GM19099 (cell line): Measurements from ENCODE around the gene RAPGEF3.
A peak's percentile ranks its signal among the peaks of the same experiment; 100 is the strongest.

Experiments
- POLR2A ChIP-seq: IDR thresholded peaks from 3 replicates; pipeline ENCODE4 v1.6.1; 2011; ENCODE audit warnings: low read depth; ENCODE audit not compliant: insufficient read length; ENCODE audit errors: extremely low read depth

The RAPGEF3 gene

DNA sequence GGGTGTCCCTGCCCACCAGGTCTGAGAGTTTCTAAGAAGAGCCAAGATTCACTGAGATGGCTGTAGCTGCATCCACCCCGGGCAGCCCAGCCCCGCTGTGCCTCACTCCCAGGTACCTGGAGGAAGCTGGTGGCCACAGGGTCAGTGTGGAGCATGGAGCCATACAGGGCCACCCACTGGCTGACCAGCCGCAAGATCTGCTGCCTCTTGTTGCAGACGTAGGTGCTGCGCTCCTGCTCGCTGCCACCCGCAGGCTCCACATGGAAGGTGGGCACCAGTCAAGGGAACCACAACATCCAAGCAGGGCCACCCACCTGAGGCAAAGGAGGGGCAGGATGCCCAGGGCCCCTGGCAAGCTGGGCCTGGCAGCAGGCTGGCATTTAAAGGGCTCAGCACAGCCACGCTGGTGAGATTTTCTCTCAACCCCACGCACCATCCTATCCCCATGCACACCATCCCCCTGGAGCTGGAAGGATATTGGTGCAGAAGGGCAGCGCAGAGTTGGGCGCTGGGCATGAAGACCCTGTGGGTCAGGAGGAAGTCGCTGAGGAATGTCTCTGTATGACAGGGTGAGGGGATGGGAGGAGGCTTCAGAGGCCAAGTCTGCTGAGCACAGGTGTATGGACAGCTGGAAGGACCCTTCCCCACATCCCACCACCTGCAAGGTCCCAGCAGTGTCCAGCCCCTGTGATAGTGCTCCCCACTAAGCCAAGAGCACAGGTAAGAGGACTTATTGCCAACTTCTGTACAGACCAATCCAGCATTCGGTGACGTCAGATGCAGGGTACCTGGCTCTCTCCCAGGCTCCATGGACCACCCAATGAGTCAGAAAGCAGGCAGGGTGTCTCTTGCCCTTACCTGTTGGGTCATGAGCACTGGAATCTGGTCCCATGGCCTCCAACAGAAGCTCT, 10.8 kb downstream of the RAPGEF3 start:
- no peak for TF ChIP-seq POLR2A

- no peak for TF ChIP-seq POLR2A
Observed at GRCh38 chr12:47747126-47747525, 11.6 kb downstream of the RAPGEF3 start.

GRCh38 chr12:47746523-47746922, 12.2 kb downstream of the RAPGEF3 start:
- TF ChIP-seq POLR2A = no peak

DNA sequence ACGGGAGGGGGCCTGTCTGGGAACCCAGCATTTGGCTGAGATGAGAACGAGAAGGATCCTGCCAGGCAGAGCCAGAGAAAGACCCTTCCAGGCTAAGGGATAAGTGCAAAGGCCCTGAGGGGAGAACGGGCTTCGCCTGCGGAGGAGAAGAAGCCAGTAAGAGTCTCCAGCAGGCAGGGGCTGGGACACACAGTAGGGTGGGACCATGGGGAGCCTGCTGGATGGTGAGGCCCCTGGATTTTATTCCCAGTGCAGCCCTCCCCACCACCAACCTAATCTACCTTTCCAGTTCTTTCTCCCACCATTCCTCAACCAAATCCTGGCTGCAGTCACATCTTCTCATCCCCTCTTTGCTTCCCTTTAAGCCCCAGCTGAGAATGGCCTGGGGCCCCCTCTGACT, 12.6 kb downstream of the RAPGEF3 start:
- no peak for TF ChIP-seq POLR2A

DNA sequence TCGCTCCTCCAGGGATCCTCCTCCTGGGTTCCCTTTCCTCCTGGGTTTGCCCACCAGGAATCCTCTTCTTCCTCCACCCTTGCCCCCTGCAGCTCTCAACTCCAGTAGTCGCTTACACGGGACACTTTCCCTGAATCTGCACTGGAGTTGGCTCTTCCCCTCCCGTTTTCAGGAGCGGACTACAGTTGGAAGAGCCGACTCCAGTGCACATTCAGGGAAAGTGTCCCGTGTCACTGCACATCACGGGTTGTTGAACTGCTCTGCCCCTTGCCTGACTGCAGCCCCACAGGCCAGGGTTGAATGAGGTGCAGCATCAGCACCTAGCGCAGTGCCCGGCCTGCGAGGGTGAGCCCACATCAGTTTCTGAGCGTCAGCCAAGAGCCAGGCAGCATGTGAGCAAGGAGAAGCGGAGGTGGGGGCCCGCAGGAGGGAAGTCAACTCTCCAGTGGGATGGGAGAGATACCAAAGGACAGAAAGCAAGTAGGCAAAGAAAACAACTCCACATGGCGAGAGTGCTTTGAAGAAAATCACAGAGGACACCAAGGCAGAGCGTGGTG, 13.1 kb downstream of the RAPGEF3 start:
- no peak for TF ChIP-seq POLR2A

DNA sequence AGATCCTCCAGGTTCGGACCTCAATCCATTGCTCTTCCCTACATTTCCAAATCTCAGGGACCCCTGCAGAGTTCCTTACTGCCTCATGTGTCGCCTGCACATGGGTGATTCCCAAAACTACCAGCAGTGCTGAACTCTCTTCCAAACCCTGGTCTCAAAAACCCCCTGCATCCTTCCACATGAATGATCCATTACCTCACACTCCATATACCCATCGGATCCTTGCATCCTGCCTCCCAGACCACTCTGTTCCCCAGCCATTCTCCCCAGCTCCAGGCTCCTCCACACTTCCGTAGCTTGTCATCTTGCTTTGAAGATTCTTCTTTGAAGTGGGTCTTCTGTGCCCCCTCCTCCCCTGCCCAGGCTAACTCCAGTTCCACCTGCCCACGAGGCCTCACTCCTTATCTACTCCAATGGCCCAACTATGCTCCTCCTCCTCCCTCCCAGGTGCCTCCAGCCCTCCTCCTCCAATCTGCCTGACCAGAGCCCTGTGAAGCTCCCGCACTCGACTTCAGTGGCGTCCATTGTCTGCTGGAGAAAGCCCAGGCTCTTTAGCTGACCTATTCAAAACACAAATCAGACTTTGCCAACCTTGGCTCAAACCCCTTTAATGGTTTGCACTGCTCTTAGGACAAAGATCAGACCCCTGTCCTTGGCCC, 13.8 kb downstream of the RAPGEF3 start:
- TF ChIP-seq POLR2A = no peak

- no peak for TF ChIP-seq POLR2A
Observed at GRCh38 chr12:47744005-47744651, 14.6 kb downstream of the RAPGEF3 start.

- no peak for TF ChIP-seq POLR2A
Observed at GRCh38 chr12:47743311-47743860, 15.3 kb downstream of the RAPGEF3 start.

DNA sequence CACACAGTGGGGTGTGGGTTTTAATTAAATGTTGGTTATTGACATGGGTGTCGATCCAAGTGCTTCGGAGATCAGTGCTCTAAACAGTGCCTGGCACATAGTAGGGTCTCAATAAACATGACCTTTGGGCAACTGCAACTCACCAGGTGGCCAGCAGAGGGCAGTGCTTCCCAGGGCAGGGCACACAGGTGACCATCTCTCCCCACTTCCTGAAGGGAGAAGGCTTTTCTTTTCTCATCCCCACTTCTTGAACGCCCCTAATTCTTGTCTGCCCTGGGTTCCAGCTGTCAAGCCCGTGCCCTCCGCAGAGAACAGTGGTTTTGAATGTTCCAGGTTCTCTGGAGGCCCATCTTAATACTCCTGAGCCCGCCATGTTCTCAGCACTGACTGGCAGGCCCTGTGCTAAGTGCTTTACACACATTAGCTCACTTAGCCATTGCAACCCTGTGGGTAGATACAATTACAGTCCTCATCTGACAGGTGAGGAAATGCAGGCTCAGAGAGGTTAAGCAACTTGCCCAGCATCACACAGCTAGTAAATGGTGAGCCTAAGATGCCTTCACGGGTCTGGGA, 16.3 kb downstream of the RAPGEF3 start:
- TF ChIP-seq POLR2A = no peak

- no peak for TF ChIP-seq POLR2A
Observed at GRCh38 chr12:47741340-47741703, 17.4 kb downstream of the RAPGEF3 start.

- TF ChIP-seq POLR2A = no peak
Observed at GRCh38 chr12:47740606-47741339, 17.9 kb downstream of the RAPGEF3 start.

DNA sequence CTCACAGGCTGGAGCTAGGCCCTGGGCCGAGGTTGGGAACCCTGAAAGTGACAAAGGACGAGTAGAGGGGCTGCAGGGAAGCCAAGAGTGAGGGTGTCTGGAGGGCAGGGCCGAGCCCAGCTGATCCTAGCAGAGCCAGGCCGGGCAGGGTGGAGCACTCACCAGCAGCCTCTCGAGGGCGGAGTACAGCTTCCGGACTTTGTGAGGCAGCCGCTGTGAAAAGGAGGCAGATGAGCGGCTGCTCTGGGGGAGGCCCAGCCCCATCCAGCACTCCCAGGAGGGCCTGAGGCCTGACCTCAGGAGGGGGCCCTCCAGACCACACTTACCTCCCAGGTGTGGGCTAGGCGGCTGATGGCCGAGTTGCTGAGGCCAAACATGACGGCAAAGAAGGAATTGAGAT, 18.7 kb downstream of the RAPGEF3 start:
- TF ChIP-seq POLR2A = peak; percentile 36

DNA sequence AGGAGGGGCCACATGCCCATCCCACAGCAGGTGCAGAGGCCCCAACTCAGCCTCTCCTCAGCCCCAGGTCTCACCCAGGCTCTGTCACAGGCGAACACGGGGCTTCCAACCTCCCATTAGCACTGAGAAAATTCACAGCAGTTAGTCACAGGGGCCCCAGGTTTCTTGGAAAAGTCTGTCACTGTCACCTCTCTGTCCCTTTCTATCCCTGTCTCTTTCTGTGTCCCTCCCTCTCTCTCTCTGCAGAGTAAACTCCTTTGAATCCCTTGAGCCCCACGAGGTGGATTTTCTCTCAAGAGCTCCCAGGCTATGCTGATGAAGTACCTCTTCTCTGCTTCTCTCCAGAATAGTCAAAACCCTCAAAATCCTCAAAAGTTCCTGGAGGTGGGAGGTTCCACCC, 19.4 kb downstream of the RAPGEF3 start:
- no peak for TF ChIP-seq POLR2A

GRCh38 chr12:47737936-47738594, 20.6 kb downstream of the RAPGEF3 start:
- TF ChIP-seq POLR2A = no peak
